Activated CD8-positive, alpha-beta T cell treated with anti-CD3 and anti-CD28 coated beads for 36 hours (primary cell): ENCODE results near the gene PARP9. TPM values are rescaled to one million over a fixed set of nuclear protein-coding genes. Genes with fewer than 3 reads are reported as not detected.

Source experiments
- ATAC-seq: fragments of 200-7000 bp; cut with Tn5 transposase; one replicate; pipeline ENCODE4 v1.10.0; 2021; ENCODE audit warnings: mild to moderate bottlenecking, moderate library complexity
- CTCF ChIA-PET: fragments of 350-600 bp; sonication (Branson Sonifier 250); formaldehyde crosslinking; loops from one replicate; lab custom pipeline; 2021; ENCODE audit warnings: antibody characterized with exemption; lab: Charles Lee
- POLR2A ChIA-PET: fragments of 350-600 bp; sonication (Branson Sonifier 250); formaldehyde crosslinking; loops from one replicate; lab custom pipeline; 2021; ENCODE audit warnings: antibody characterized with exemption; lab: Charles Lee
- DNase-seq: peaks from one replicate; pipeline ENCODE4 v3.0.0-alpha.2; 2020
- H3K27ac Mint-ChIP-seq: one replicate; pipeline ENCODE4 v1.8.0; 2021; ENCODE audit warnings: mild to moderate bottlenecking, mixed read lengths
- H3K27me3 Mint-ChIP-seq: one replicate; pipeline ENCODE4 v1.8.0; 2021; ENCODE audit warnings: mixed read lengths
- H3K36me3 Mint-ChIP-seq: one replicate; pipeline ENCODE4 v1.8.0; 2021; ENCODE audit warnings: low read depth, mixed read lengths
- H3K4me1 Mint-ChIP-seq: one replicate; pipeline ENCODE4 v1.8.0; 2021; ENCODE audit warnings: low read depth, mixed read lengths
- H3K4me3 Mint-ChIP-seq: one replicate; pipeline ENCODE4 v1.8.0; 2021; ENCODE audit warnings: mild to moderate bottlenecking, moderate library complexity, mixed read lengths
- H3K9me3 Mint-ChIP-seq: one replicate; pipeline ENCODE4 v1.8.0; 2021; ENCODE audit warnings: mixed read lengths
- CTCF ChIP-seq: fragments of 200-600 bp; IDR thresholded peaks from one replicate; pipeline ENCODE4 v1.8.0; 2022; ENCODE audit warnings: antibody characterized with exemption, mild to moderate bottlenecking
- intact Hi-C: fragments of 100-400 bp; cut with micrococcal nuclease; formaldehyde crosslinking; loops from one replicate; pipeline ENCODE4 v1.10.0; 2022
- total RNA-seq, 2 experiments: library from RNA; stranded (reverse); gene quantifications; one replicate each; pipeline ENCODE4 v1.2.3, GENCODE V29; 2021

The PARP9 gene
- total RNA-seq, 2 experiments from 2014 or later, result 17.8 to 18.5 TPM

- CTCF ChIA-PET, result no interaction called here
- Mint-ChIP-seq H3K4me1 (peaks cover 8% of the 10 kb centered on the region), H3K9me3 (no peaks in the 10 kb centered on the region), H3K4me3 (no peak overlapping the region), H3K27ac (no peak overlapping the region), H3K27me3 (no peaks in the 10 kb centered on the region), H3K36me3 (peaks cover 40% of the 10 kb centered on the region)
- ATAC-seq (no peak), DNase-seq (no peak)
- intact Hi-C loops, result no loop called here
- POLR2A ChIA-PET, result no interaction called here
- TF ChIP-seq CTCF, result no peak
These were observed 10.9 kb downstream of the PARP9 start for GRCh38 chr3:122553171-122553570.

GRCh38 chr3:122548619-122549018, 15.5 kb downstream of the PARP9 start:
- ChIA-PET POLR2A (no interaction called here), CTCF (interaction anchor here (0.6 to 2.6 kb wide), 7 partner anchors 10 to 156 kb away, joined by 3 to 14 read pairs (median 4); no protein-coding TSS in a partner anchor)
- intact Hi-C loops, result no loop called here
- H3K27ac Mint-ChIP-seq, result no peak overlapping the region
- DNase-seq, result no peak
- no peak for TF ChIP-seq CTCF
- H3K27me3 Mint-ChIP-seq, result no peaks in the 10 kb centered on the region
- H3K4me3 Mint-ChIP-seq, result no peak overlapping the region
- H3K4me1 Mint-ChIP-seq, result peaks cover 2% of the 10 kb centered on the region
- H3K9me3 Mint-ChIP-seq, result no peaks in the 10 kb centered on the region
- no peak for ATAC-seq
- peaks cover 32% of the 10 kb centered on the region for H3K36me3 Mint-ChIP-seq

- peaks cover under 1% of the 10 kb centered on the region for H3K4me1 Mint-ChIP-seq
- POLR2A ChIA-PET, result no interaction called here
- CTCF ChIA-PET, result interaction anchor here (0.9 to 2.6 kb wide), 4 partner anchors 11 to 155 kb away, joined by 3 to 14 read pairs (median 6); no protein-coding TSS in a partner anchor
- no peaks in the 10 kb centered on the region for H3K9me3 Mint-ChIP-seq
- no peak for TF ChIP-seq CTCF
- intact Hi-C loops, result no loop called here
- no peak for DNase-seq
- no peaks in the 10 kb centered on the region for H3K27me3 Mint-ChIP-seq
- no peak overlapping the region for H3K27ac Mint-ChIP-seq
- H3K4me3 Mint-ChIP-seq, result no peak overlapping the region
- ATAC-seq, result no peak
- H3K36me3 Mint-ChIP-seq, result peaks cover 30% of the 10 kb centered on the region
These were observed 16.0 kb downstream of the PARP9 start for GRCh38 chr3:122548076-122548475.

GRCh38 chr3:122546151-122546550, 17.9 kb downstream of the PARP9 start:
- ATAC-seq, result no peak
- Mint-ChIP-seq H3K27me3 (no peaks in the 10 kb centered on the region), H3K4me1 (no peaks in the 10 kb centered on the region), H3K27ac (no peak overlapping the region), H3K9me3 (no peaks in the 10 kb centered on the region), H3K4me3 (no peak overlapping the region), H3K36me3 (peaks cover 25% of the 10 kb centered on the region)
- ChIA-PET CTCF (interaction anchor here (0.9 to 1.6 kb wide), 2 partner anchors 10 to 15 kb away, joined by 3 to 4 read pairs; no protein-coding TSS in a partner anchor), POLR2A (interaction anchor here (0.7 to 1.3 kb wide), 3 partner anchors 12 to 135 kb away, joined by 3 read pairs; partner anchors contain the start of gene PARP14)
- intact Hi-C loops, result no loop called here
- DNase-seq, result no peak
- TF ChIP-seq CTCF, result no peak

- H3K4me1 Mint-ChIP-seq, result peaks cover 15% of the 10 kb centered on the region
- ChIA-PET CTCF (no interaction called here), POLR2A (no interaction called here)
- no peak overlapping the region for H3K27ac Mint-ChIP-seq
- H3K9me3 Mint-ChIP-seq, result no peaks in the 10 kb centered on the region
- no peak overlapping the region for H3K4me3 Mint-ChIP-seq
- DNase-seq (no peak), ATAC-seq (no peak)
- H3K36me3 Mint-ChIP-seq, result peaks cover 35% of the 10 kb centered on the region
- no peaks in the 10 kb centered on the region for H3K27me3 Mint-ChIP-seq
- intact Hi-C loops, result no loop called here
- no peak for TF ChIP-seq CTCF
These were observed 25.1 kb downstream of the PARP9 start for GRCh38 chr3:122538956-122539490.
